ENCODE results near the gene ADAMTS10.

ADAMTS10 gene

GRCh38 chr19:8550070-8550469, 60.4 kb downstream of the ADAMTS10 start:
- Histone ChIP-seq H3K4me3 (ENCODE audit: low read length) (no peak overlapping the region), H3K4me2 (ENCODE audit: low read length) (no peak overlapping the region), H3K36me3 (ENCODE audit: insufficient read depth, low read length) (peaks cover 2% of the 10 kb centered on the region), H3K9ac (ENCODE audit: low read depth, low read length) (no peak overlapping the region), H3K9me3 (replicated peaks; ENCODE audit: low read length) (no peaks in the 10 kb centered on the region), H3K27me3 (ENCODE audit: control insufficient read depth, insufficient read depth, low read length) (no peaks in the 10 kb centered on the region), H3K4me1 (ENCODE audit: control insufficient read depth, insufficient read depth, low read length) (no peaks in the 10 kb centered on the region)

DNA sequence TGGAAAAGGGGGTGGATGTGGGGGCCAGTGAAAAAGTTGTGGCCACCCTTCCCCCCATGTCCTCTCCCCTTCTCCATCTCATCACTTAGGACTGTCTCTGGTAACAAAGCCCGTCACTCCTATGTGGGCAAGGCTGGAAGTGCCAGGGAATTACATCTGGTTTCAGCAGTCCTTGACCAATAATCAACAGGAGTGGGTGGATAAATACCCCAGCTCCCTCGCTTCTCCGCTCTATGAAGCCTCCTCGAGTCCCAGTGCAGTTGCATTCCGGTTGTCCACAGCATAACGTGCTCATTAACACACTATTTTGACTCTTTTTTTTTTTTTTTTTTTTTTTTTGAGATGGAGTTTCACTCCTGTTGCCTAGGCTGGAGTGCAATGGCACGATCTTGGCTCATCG, 64.8 kb downstream of the ADAMTS10 start:
- Histone ChIP-seq H3K9me3 (replicated peaks; ENCODE audit: low read length) (no peaks in the 10 kb centered on the region), H3K4me1 (ENCODE audit: control insufficient read depth, insufficient read depth, low read length) (peaks cover 1% of the 10 kb centered on the region), H3K36me3 (ENCODE audit: insufficient read depth, low read length) (peaks cover 2% of the 10 kb centered on the region), H3K4me2 (ENCODE audit: low read length) (no peak overlapping the region), H3K9ac (ENCODE audit: low read depth, low read length) (no peak overlapping the region), H3K27me3 (ENCODE audit: control insufficient read depth, insufficient read depth, low read length) (no peaks in the 10 kb centered on the region), H3K4me3 (ENCODE audit: low read length) (no peak overlapping the region)

GRCh38 chr19:8544168-8544567, 66.3 kb downstream of the ADAMTS10 start:
- H3K9ac ChIP-seq (ENCODE audit: low read depth, low read length), result no peak overlapping the region
- H3K4me3 ChIP-seq (ENCODE audit: low read length), result no peak overlapping the region
- H3K36me3 ChIP-seq (ENCODE audit: insufficient read depth, low read length), result peaks cover 2% of the 10 kb centered on the region
- H3K4me2 ChIP-seq (ENCODE audit: low read length), result no peak overlapping the region
- H3K9me3 ChIP-seq (replicated peaks; ENCODE audit: low read length), result no peaks in the 10 kb centered on the region
- H3K27me3 ChIP-seq (ENCODE audit: control insufficient read depth, insufficient read depth, low read length), result no peaks in the 10 kb centered on the region
- peaks cover 3% of the 10 kb centered on the region for H3K4me1 ChIP-seq (ENCODE audit: control insufficient read depth, insufficient read depth, low read length)

DNA sequence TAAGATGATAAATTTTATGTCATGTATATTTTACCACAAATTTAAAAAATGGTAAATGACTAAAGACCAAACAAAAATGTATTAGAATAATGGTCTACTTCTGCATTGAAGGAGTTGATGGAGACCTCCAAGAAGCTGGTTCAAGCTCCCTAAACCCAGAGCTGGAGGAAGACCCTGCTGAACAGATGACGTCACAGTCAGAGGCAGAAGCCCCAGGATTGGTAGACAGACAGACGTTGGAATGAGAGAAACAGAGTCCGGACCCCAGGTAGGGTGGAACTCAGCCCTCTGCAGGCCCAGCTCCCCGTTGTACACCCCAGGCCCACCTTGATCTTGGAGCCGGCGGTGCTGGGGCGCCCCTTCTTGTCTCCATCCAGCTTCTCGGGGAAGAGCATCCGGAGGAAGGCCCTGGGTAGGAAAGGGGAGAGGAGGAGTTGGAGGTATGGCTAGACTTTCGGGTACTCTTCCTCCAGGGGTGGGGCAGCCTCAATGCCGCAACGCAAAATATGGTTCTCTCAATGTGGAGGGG, 70.8 kb downstream of the ADAMTS10 start:
- H3K4me2 ChIP-seq (ENCODE audit: low read length), result no peak overlapping the region
- H3K27me3 ChIP-seq (ENCODE audit: control insufficient read depth, insufficient read depth, low read length), result no peaks in the 10 kb centered on the region
- H3K36me3 ChIP-seq (ENCODE audit: insufficient read depth, low read length), result no peaks in the 10 kb centered on the region
- H3K4me3 ChIP-seq (ENCODE audit: low read length), result no peak overlapping the region
- peaks cover 3% of the 10 kb centered on the region for H3K4me1 ChIP-seq (ENCODE audit: control insufficient read depth, insufficient read depth, low read length)
- no peaks in the 10 kb centered on the region for H3K9me3 ChIP-seq (replicated peaks; ENCODE audit: low read length)
- no peak overlapping the region for H3K9ac ChIP-seq (ENCODE audit: low read depth, low read length)

- no peaks in the 10 kb centered on the region for H3K36me3 ChIP-seq (ENCODE audit: insufficient read depth, low read length)
- no peak overlapping the region for H3K4me2 ChIP-seq (ENCODE audit: low read length)
- no peaks in the 10 kb centered on the region for H3K27me3 ChIP-seq (ENCODE audit: control insufficient read depth, insufficient read depth, low read length)
- peaks cover 3% of the 10 kb centered on the region for H3K4me1 ChIP-seq (ENCODE audit: control insufficient read depth, insufficient read depth, low read length)
- no peaks in the 10 kb centered on the region for H3K9me3 ChIP-seq (replicated peaks; ENCODE audit: low read length)
- no peak overlapping the region for H3K9ac ChIP-seq (ENCODE audit: low read depth, low read length)
- no peak overlapping the region for H3K4me3 ChIP-seq (ENCODE audit: low read length)
Observed at GRCh38 chr19:8537099-8537498, 73.4 kb downstream of the ADAMTS10 start.

DNA sequence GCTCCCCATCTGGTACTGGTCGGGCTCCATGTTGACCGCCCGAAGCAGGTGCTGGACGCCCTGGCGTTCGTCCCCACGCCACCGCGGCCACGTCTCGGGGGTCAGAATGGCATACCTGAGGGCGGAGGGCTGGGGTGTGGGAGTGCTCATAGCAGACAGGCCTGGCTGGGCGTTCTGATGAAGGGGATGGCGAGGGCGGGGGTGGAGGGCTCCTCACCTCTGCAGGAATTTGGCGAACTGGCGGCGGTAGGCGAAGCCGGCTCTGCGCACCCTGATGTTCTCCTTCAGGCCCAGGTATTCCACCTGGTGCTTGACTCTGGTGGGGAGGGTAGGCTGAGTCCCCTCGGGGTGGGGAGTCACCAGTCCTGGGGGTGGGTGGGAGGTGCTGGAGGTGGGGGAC, 74.2 kb downstream of the ADAMTS10 start:
- Histone ChIP-seq H3K27me3 (ENCODE audit: control insufficient read depth, insufficient read depth, low read length) (no peaks in the 10 kb centered on the region), H3K4me1 (ENCODE audit: control insufficient read depth, insufficient read depth, low read length) (peaks cover 3% of the 10 kb centered on the region), H3K36me3 (ENCODE audit: insufficient read depth, low read length) (no peaks in the 10 kb centered on the region), H3K4me2 (ENCODE audit: low read length) (no peak overlapping the region), H3K9me3 (replicated peaks; ENCODE audit: low read length) (no peaks in the 10 kb centered on the region), H3K4me3 (ENCODE audit: low read length) (no peak overlapping the region), H3K9ac (ENCODE audit: low read depth, low read length) (no peak overlapping the region)

- Histone ChIP-seq H3K4me2 (ENCODE audit: low read length) (no peak overlapping the region), H3K9ac (ENCODE audit: low read depth, low read length) (no peak overlapping the region), H3K27me3 (ENCODE audit: control insufficient read depth, insufficient read depth, low read length) (no peaks in the 10 kb centered on the region), H3K4me1 (ENCODE audit: control insufficient read depth, insufficient read depth, low read length) (no peaks in the 10 kb centered on the region), H3K4me3 (ENCODE audit: low read length) (no peak overlapping the region), H3K36me3 (ENCODE audit: insufficient read depth, low read length) (no peaks in the 10 kb centered on the region), H3K9me3 (replicated peaks; ENCODE audit: low read length) (no peaks in the 10 kb centered on the region)
Observed at GRCh38 chr19:8532225-8532624, 78.3 kb downstream of the ADAMTS10 start.

GRCh38 chr19:8531470-8531869, 79.0 kb downstream of the ADAMTS10 start:
- H3K4me3 ChIP-seq (ENCODE audit: low read length), result no peak overlapping the region
- H3K36me3 ChIP-seq (ENCODE audit: insufficient read depth, low read length), result no peaks in the 10 kb centered on the region
- H3K27me3 ChIP-seq (ENCODE audit: control insufficient read depth, insufficient read depth, low read length), result no peaks in the 10 kb centered on the region
- H3K4me2 ChIP-seq (ENCODE audit: low read length), result no peak overlapping the region
- H3K9ac ChIP-seq (ENCODE audit: low read depth, low read length), result no peak overlapping the region
- H3K9me3 ChIP-seq (replicated peaks; ENCODE audit: low read length), result no peaks in the 10 kb centered on the region
- H3K4me1 ChIP-seq (ENCODE audit: control insufficient read depth, insufficient read depth, low read length), result peaks cover 5% of the 10 kb centered on the region

All from skeletal muscle satellite cell (primary cell).